D721Med (cell line): ENCODE results near the gene SYPL1.

ENCODE experiments used
- DNase-seq: peaks from one replicate; pipeline ENCODE4 v3.0.0; 2011; ENCODE audit warnings: low spot score; ENCODE audit not compliant: insufficient read length
- FAIRE-seq: peaks from 2 replicates; lab custom pipeline; 2011; peaks lifted over from hg19 to GRCh38; lab: Jason Lieb, UNC
- TF ChIP-seq, protein P1 (sequence below): IDR thresholded peaks from 2 replicates; pipeline ENCODE4 v1.5.1; 2012; ENCODE audit warnings: mild to moderate bottlenecking, control low read depth; ENCODE audit not compliant: insufficient read depth; ENCODE audit errors: missing control alignments

The SYPL1 gene

GRCh38 chr7:106092204-106092603, 19.9 kb downstream of the SYPL1 start:
- FAIRE-seq (no peak), DNase-seq (no peak)
- TF ChIP-seq, protein P1, sequence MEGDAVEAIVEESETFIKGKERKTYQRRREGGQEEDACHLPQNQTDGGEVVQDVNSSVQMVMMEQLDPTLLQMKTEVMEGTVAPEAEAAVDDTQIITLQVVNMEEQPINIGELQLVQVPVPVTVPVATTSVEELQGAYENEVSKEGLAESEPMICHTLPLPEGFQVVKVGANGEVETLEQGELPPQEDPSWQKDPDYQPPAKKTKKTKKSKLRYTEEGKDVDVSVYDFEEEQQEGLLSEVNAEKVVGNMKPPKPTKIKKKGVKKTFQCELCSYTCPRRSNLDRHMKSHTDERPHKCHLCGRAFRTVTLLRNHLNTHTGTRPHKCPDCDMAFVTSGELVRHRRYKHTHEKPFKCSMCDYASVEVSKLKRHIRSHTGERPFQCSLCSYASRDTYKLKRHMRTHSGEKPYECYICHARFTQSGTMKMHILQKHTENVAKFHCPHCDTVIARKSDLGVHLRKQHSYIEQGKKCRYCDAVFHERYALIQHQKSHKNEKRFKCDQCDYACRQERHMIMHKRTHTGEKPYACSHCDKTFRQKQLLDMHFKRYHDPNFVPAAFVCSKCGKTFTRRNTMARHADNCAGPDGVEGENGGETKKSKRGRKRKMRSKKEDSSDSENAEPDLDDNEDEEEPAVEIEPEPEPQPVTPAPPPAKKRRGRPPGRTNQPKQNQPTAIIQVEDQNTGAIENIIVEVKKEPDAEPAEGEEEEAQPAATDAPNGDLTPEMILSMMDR = no peak

DNA sequence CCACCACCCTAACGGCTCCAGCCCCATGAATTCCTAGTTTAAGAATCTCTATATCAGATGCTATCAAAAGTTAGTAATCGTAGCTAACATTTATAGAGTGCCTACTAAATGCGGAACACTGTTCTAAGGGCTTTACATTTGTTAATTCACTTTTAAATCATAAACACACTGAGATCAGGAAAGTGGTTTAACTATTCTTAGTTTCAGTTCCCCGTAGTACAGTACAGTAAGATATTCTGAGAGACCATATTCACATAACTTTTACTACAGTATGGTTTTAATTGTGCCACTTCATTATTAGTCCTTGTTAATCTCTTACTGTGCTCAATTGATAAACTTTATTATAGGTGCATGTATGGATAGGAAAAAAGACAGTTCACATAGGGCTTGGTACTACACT, 22.5 kb downstream of the SYPL1 start:
- DNase-seq (no peak), FAIRE-seq (no peak)
- TF ChIP-seq, protein P1 = no peak

GRCh38 chr7:106088014-106088413, 24.1 kb downstream of the SYPL1 start:
- DNase-seq (no peak), FAIRE-seq (no peak)
- TF ChIP-seq, protein P1 = no peak

DNA sequence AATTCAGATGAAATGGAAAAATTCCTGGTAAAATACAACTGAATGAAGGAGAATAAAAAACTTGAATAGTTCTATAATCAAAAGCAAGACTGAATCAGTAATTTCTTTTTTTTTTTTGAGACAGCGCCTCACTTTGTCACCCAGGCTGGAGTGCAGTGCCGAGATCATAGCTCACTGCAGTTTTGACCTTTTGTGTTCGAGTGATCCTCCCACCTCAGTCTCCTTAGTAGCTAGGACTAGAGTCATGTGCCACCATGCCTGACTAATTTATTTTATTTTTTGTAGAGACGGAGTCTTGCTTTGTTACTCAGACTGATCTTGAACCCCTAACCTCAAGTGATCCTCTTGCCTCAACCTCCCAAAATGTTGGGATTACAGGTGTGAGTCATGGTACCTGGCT, 26.1 kb downstream of the SYPL1 start:
- TF ChIP-seq, protein P1 = no peak
- DNase-seq (no peak), FAIRE-seq (no peak)

DNA sequence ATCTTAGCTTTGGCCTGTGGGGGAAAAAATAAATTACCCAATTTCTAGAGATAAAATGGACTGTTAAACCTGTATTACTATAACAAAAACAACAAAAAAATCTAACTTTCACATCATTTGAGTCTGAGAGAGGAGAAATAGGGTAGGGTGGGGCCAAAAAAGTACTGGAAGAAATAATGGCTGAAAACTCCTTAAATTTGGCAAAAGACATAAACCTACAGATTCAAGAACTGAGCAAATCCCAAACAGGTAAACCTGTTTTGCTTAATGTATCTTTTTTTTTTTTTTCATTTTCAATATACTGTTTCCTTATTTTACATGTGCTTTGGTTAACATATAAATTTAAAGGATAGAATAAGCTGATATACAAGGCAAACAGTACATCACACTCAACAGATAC, 27.1 kb downstream of the SYPL1 start:
- FAIRE-seq = no peak
- TF ChIP-seq, protein P1 = no peak
- no peak for DNase-seq

- TF ChIP-seq, protein P1 = no peak
- no peak for FAIRE-seq
- no peak for DNase-seq
Observed at GRCh38 chr7:106083717-106084116, 28.4 kb downstream of the SYPL1 start.

- no peak for FAIRE-seq
- DNase-seq = no peak
- TF ChIP-seq, protein P1 = no peak
Observed at GRCh38 chr7:106082087-106082854, 29.8 kb downstream of the SYPL1 start.
